GM12878 (cell line): ENCODE data around the gene TNFAIP8L1. TPM values are rescaled to one million over a fixed set of nuclear protein-coding genes. Genes with fewer than 3 reads are reported as not detected.

Source experiments
- ATAC-seq: fragments of 200-7000 bp; cut with Tn5 transposase; 3 replicates; pipeline ENCODE4 v1.9.1; 2020; ENCODE audit warnings: mild to moderate bottlenecking, moderate library complexity
- BruUV-seq: library from RNA; stranded (reverse); fragments of 400-500 nt; replicated peaks from 2 replicates; lab custom pipeline; 2021; lab: Mats Ljungman, UMichigan
- CTCF ChIA-PET: fragments of 300-600 bp; sonication (Branson Sonifier 250); formaldehyde crosslinking; extraction: SDS; loops from one replicate; lab custom pipeline; 2021; ENCODE audit warnings: inconsistent platforms; lab: Yijun Ruan, JAX
- POLR2A ChIA-PET: fragments of 350-600 bp; formaldehyde crosslinking; extraction: SDS; loops from one replicate; lab custom pipeline; 2021; ENCODE audit warnings: inconsistent platforms; lab: Charles Lee
- RAD21 ChIA-PET: fragments of 300-600 bp; sonication (Branson Sonifier 250); formaldehyde crosslinking; loops from one replicate; lab custom pipeline; 2023; ENCODE audit warnings: antibody characterized with exemption; ENCODE audit not compliant: unreplicated experiment; lab: Charles Lee
- SMC1A ChIA-PET: fragments of 300-600 bp; sonication (Branson Sonifier 250); formaldehyde crosslinking; loops from one replicate; lab custom pipeline; 2023; ENCODE audit not compliant: unreplicated experiment, uncharacterized antibody; lab: Charles Lee
- DNase-seq: peaks from one replicate; pipeline ENCODE4 v3.0.0-alpha.2; 2011; ENCODE audit warnings: low read depth, low spot score
- FAIRE-seq: peaks from 3 replicates; lab custom pipeline; 2011; peaks lifted over from hg19 to GRCh38; lab: Jason Lieb, UNC
- H2AFZ ChIP-seq: 2 replicates; pipeline ENCODE4 v1.6.0; 2011; ENCODE audit warnings: low read depth, low read length, control low read depth; ENCODE audit not compliant: control insufficient read depth
- H3K27ac ChIP-seq: 2 replicates; pipeline ENCODE4 v1.5.1; 2011; ENCODE audit warnings: control low read depth; ENCODE audit not compliant: control insufficient read depth, insufficient read depth
- H3K27me3 ChIP-seq, 2 experiments: replicated peaks in 1 of 2; 2 replicates each; pipeline versions ENCODE4 v1.6.0 to v1.6.1; 2011; ENCODE audit warnings: low read length in 1 of 2; ENCODE audit not compliant: control insufficient read depth in 2 of 2, insufficient read depth in 2 of 2
- H3K36me3 ChIP-seq, 2 experiments: 2 replicates each; pipeline ENCODE4 v1.5.1; 2011; ENCODE audit warnings: low read length in 1 of 2; ENCODE audit not compliant: control insufficient read depth in 2 of 2, insufficient read depth in 2 of 2
- H3K4me1 ChIP-seq: 2 replicates; pipeline ENCODE4 v1.6.1; 2011; ENCODE audit warnings: mild to moderate bottlenecking, low read length, moderate library complexity, mixed read lengths; ENCODE audit not compliant: control insufficient read depth, insufficient read depth
- H3K4me2 ChIP-seq: 2 replicates; pipeline ENCODE4 v1.6.0; 2011; ENCODE audit warnings: control low read depth; ENCODE audit not compliant: control insufficient read depth, insufficient read depth
- H3K4me3 ChIP-seq: fragments of 200-600 bp; sonication (generic); 2 replicates; pipeline ENCODE4 v1.5.1; 2016
- H3K79me2 ChIP-seq: 2 replicates; pipeline ENCODE4 v1.6.0; 2011; ENCODE audit warnings: low read length; ENCODE audit not compliant: control insufficient read depth, insufficient read depth
- H3K9ac ChIP-seq: 2 replicates; pipeline ENCODE4 v1.8.0; 2011; ENCODE audit warnings: low read length, control low read depth, mixed read lengths; ENCODE audit not compliant: control insufficient read depth, insufficient read depth
- H3K9me3 ChIP-seq: replicated peaks from 3 replicates; pipeline ENCODE4 v1.5.1; 2011; ENCODE audit warnings: mild to moderate bottlenecking, low read length; ENCODE audit not compliant: control insufficient read depth, insufficient read depth
- H4K20me1 ChIP-seq: 2 replicates; pipeline ENCODE4 v1.6.0; 2011; ENCODE audit not compliant: control insufficient read depth, insufficient read depth
- BHLHE40 ChIP-seq, 2 experiments: fragments of 450-650 bp in 1 of 2; IDR thresholded peaks; 2 replicates each; pipeline ENCODE4 v1.6.1; 2011 to 2017; ENCODE audit warnings: low read depth in 2 of 2, borderline replicate concordance in 1 of 2, improper control_type of control experiment in 1 of 2, low read length in 1 of 2, mild to moderate bottlenecking in 1 of 2
- BMI1 ChIP-seq: fragments of 450-650 bp; IDR thresholded peaks from 2 replicates; pipeline ENCODE4 v1.6.1; 2016; ENCODE audit warnings: mild to moderate bottlenecking, moderate library complexity, borderline replicate concordance
- CHD1 ChIP-seq: IDR thresholded peaks from 2 replicates; pipeline ENCODE4 v1.6.1; 2012; ENCODE audit warnings: low read depth, low read length, improper control_type of control experiment
- HSF1 ChIP-seq: fragments of 150-350 bp; IDR thresholded peaks from 2 replicates; pipeline ENCODE4 v1.6.1; 2014; ENCODE audit warnings: mild to moderate bottlenecking, low read depth, low read length
- PKNOX1 ChIP-seq: fragments of 450-650 bp; IDR thresholded peaks from 2 replicates; pipeline ENCODE4 v1.6.1; 2016; ENCODE audit warnings: mild to moderate bottlenecking
- RB1 ChIP-seq: fragments of 450-650 bp; formaldehyde crosslinking; IDR thresholded peaks from 2 replicates; pipeline ENCODE4 v1.6.1; 2017; ENCODE audit warnings: mild to moderate bottlenecking, borderline replicate concordance
- ZZZ3 ChIP-seq: IDR thresholded peaks from 2 replicates; pipeline ENCODE4 v1.6.1; 2011; ENCODE audit warnings: low read depth; ENCODE audit not compliant: control insufficient read depth, insufficient read length
- WGBS: methylation state at CpG from one replicate; pipeline ENCODE4 v1.1.6; 2016; ENCODE audit warnings: low lambda C conversion rate; ENCODE audit not compliant: insufficient replicate concordance, insufficient coverage; ENCODE audit errors: missing lambda C conversion rate; 5-methylcytosine and 5-hydroxymethylcytosine counted together
- in situ Hi-C: fragments of 300-500 bp; cut with MboI; formaldehyde crosslinking; loops from 9 replicates; pipeline ENCODE4 v1.14.3; 2018; ENCODE audit warnings: mixed read lengths
- intact Hi-C: fragments of 100-400 bp; cut with micrococcal nuclease; formaldehyde crosslinking; loops from one replicate; pipeline ENCODE4 v1.14.2; 2022; ENCODE audit not compliant: unreplicated experiment
- polyA plus RNA-seq, 11 experiments: library from polyadenylated mRNA; depleted of rRNA in 4 of 11; unstranded in 6 of 11; stranded (reverse) in 5 of 11; fragments of >200 nt; fragmentation: Nextera tagmentation in 4 of 11; fragmentation: Illumina TruSeq in 1 of 11; extraction: Ambion mirVana in 4 of 11; extraction: Trizol in 1 of 11; gene quantifications; 1 replicate in 1 of 11; 2 replicates in 10 of 11; pipeline versions ENCODE4 v1.2.1 to v1.2.3, GENCODE V29; 2011 to 2016; ENCODE audit warnings: inconsistent platforms in 2 of 11, missing spikeins in 2 of 11, low read depth in 1 of 11
- total RNA-seq, 4 experiments: library from RNA; depleted of rRNA in 3 of 4; stranded (reverse); fragments of >200 nt in 3 of 4; fragmentation: Illumina TruSeq in 1 of 4; extraction: Trizol in 1 of 4; gene quantifications; 2 replicates each; pipeline versions ENCODE4 v1.2.1 to v1.2.3, GENCODE V29; 2013 to 2021
- TF ChIP-seq, protein P1 (sequence below): fragments of 450-650 bp; IDR thresholded peaks from 2 replicates; pipeline ENCODE4 v1.6.1; 2017; ENCODE audit warnings: mild to moderate bottlenecking, low read depth, inconsistent platforms; ENCODE audit not compliant: poor library complexity, severe bottlenecking

The TNFAIP8L1 gene
- total and polyA plus RNA-seq, 10 of the 15 experiments (the other 5 are each of a cell fraction or from before 2014, with no cell fraction given): 0.93 to 12.7 (median 8.6) TPM

DNA sequence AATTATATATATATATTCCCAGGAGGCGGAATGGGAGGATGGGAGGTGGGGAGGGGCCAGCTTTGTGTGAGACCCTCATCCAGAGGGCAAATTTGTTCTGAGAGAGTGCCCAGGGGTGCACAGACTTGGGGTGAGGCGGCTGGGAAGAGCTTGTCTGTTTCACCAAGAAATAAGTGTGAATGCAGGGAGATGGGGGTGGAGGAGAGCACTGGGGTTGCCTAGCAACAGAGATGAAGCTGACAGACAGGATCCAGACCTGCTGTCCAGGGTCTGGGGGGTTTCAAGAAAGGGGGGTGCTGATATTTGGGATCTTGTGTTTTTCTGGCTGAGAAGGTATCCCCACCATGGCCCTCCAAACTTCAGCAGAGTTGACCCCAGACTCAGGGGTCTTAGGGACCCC is 18.6 kb upstream of the TNFAIP8L1 start:
- CTCF ChIA-PET: interaction anchor here (0.6 to 1.0 kb wide), 2 partner anchors 12 to 114 kb away, joined by 3 read pairs; no protein-coding TSS in a partner anchor
- no TSS peak for BruUV-seq
- SMC1A ChIA-PET: no interaction called here

GRCh38 chr19:4622695-4623421 is 16.5 kb upstream of the TNFAIP8L1 start:
- Histone ChIP-seq H3K36me3 (no peaks in the 10 kb centered on the region), H3K4me3 (no peak overlapping the region), H3K4me1 (no peaks in the 10 kb centered on the region), H3K9me3 (no peaks in the 10 kb centered on the region), H3K9ac (no peak overlapping the region), H4K20me1 (no peaks in the 10 kb centered on the region), H3K79me2 (no peaks in the 10 kb centered on the region), H2AFZ (no peak overlapping the region), H3K4me2 (no peak overlapping the region), H3K27ac (no peak overlapping the region), H3K27me3 (no peaks in the 10 kb centered on the region)
- no peak for FAIRE-seq
- DNase-seq: no peak
- ATAC-seq: no peak
- RAD21 ChIA-PET: interaction anchor here (1.6 kb wide), 1 partner anchor 24 kb away, joined by 3 read pairs; no protein-coding TSS in a partner anchor
- no TSS peak for BruUV-seq
- in situ Hi-C loops: no loop called here
- POLR2A ChIA-PET: interaction anchor here (0.7 kb wide), 1 partner anchor 1544 kb away, joined by 3 read pairs; no protein-coding TSS in a partner anchor
- SMC1A ChIA-PET: interaction anchor here (0.6 kb wide), 1 partner anchor 37 kb away, joined by 3 read pairs; no protein-coding TSS in a partner anchor
- intact Hi-C loops: no loop called here
- CTCF ChIA-PET: interaction anchor here (0.9 to 1.3 kb wide), 3 partner anchors 10 to 46 kb away, joined by 3 to 7 read pairs (median 7); no protein-coding TSS in a partner anchor
- 15% methylated on average over 11 of the region's 12 CpGs for WGBS
- TF ChIP-seq RB1 (no peak), ZZZ3 (no peak), BHLHE40 (IDR thresholded peaks at IDR 0.05; ENCODE audit: borderline replicate concordance in 1 of 2, low read depth in 2 of 2, low read length in 1 of 2) (no peak), HSF1 (no peak)
- TF ChIP-seq, protein P1, sequence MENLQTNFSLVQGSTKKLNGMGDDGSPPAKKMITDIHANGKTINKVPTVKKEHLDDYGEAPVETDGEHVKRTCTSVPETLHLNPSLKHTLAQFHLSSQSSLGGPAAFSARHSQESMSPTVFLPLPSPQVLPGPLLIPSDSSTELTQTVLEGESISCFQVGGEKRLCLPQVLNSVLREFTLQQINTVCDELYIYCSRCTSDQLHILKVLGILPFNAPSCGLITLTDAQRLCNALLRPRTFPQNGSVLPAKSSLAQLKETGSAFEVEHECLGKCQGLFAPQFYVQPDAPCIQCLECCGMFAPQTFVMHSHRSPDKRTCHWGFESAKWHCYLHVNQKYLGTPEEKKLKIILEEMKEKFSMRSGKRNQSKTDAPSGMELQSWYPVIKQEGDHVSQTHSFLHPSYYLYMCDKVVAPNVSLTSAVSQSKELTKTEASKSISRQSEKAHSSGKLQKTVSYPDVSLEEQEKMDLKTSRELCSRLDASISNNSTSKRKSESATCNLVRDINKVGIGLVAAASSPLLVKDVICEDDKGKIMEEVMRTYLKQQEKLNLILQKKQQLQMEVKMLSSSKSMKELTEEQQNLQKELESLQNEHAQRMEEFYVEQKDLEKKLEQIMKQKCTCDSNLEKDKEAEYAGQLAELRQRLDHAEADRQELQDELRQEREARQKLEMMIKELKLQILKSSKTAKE: no peak

More for the DNA sequence above, 18.6 kb upstream of the TNFAIP8L1 start:
- Histone ChIP-seq H3K36me3 (no peaks in the 10 kb centered on the region), H3K27me3 (no peaks in the 10 kb centered on the region), H4K20me1 (no peaks in the 10 kb centered on the region), H3K9ac (no peak overlapping the region), H2AFZ (no peak overlapping the region), H3K4me1 (no peaks in the 10 kb centered on the region), H3K4me3 (no peak overlapping the region), H3K27ac (no peak overlapping the region), H3K4me2 (no peak overlapping the region), H3K9me3 (no peaks in the 10 kb centered on the region), H3K79me2 (no peaks in the 10 kb centered on the region)
- ChIA-PET RAD21 (no interaction called here), POLR2A (no interaction called here)
- DNase-seq (no peak), ATAC-seq (no peak), FAIRE-seq (no peak)
- WGBS: 46% methylated on average over 2 of the region's 2 CpGs
- TF ChIP-seq PKNOX1 (peak; percentile 34; the same call in 1 of the 2 replicates), BMI1 (peak; percentile 77), CHD1 (no peak)
- in situ Hi-C loops (no loop called here), intact Hi-C loops (no loop called here)
